ENCODE results near the gene LMNA.
"Not testable (repeated sequence)": the region's sequence is repeated elsewhere in the genome, so short reads cannot be mapped to it uniquely, and the experiment has no call there.

The LMNA gene

DNA sequence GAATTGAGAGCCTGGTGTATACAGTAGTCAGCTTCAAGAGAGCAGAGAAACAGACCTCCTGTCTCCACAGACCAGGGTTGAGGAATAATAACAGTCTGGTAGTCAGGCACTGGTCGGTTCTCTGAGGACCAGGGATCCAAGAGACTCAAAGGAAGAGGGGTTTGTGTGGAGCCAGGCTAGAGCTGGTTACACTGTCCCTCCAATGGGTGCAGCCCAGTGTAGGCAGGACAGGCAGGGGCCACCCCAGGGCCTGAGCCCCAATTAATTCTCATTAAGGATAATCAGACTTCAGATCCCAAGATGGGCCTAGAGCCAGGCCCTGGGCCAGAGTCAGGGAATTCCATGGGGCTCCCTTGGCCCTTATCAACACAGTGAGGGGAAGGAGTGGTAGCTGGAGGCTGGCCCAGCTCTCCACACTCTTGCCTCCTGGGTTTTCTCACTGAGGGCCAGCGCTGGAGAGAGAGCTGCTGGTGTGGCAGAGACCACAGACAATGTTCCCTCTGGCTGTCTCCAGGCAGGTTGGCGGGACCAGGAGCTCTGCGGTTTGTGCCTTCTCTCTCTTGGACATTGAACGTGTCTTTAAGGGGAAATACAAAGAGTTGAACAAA is 48.0 kb downstream of the LMNA start:
- DNase-seq (ENCODE audit: low spot score) = no peak

- DNase-seq (ENCODE audit: low spot score) = no peak
Measured at GRCh38 chr1:156163712-156164111, 49.2 kb downstream of the LMNA start.

- no peak for DNase-seq (ENCODE audit: low spot score)
Measured at GRCh38 chr1:156164125-156164831, 49.8 kb downstream of the LMNA start.

DNA sequence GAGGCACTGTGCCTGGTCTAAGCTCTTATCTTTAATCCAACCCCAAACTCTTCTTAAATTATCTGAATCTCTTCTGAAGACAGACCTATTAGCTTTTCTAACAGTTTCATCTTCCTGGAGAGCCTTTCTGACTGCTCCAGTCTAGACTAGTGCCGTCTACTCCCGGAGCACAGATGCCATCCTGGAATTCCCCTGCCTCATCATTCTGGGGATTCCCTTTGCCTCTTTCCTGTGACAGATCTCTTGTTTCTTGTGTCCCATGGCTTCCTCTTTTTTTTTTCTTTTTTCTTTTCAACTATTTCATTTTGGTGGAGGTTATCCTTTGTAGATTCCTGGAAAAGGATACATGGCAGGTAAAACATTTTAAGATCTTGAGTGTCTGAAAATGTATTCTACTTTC is 50.6 kb downstream of the LMNA start:
- no peak for DNase-seq (ENCODE audit: low spot score)

- peak; percentile 13 for DNase-seq (ENCODE audit: low spot score)
Measured at GRCh38 chr1:156167536-156167935, 53.0 kb downstream of the LMNA start.

DNA sequence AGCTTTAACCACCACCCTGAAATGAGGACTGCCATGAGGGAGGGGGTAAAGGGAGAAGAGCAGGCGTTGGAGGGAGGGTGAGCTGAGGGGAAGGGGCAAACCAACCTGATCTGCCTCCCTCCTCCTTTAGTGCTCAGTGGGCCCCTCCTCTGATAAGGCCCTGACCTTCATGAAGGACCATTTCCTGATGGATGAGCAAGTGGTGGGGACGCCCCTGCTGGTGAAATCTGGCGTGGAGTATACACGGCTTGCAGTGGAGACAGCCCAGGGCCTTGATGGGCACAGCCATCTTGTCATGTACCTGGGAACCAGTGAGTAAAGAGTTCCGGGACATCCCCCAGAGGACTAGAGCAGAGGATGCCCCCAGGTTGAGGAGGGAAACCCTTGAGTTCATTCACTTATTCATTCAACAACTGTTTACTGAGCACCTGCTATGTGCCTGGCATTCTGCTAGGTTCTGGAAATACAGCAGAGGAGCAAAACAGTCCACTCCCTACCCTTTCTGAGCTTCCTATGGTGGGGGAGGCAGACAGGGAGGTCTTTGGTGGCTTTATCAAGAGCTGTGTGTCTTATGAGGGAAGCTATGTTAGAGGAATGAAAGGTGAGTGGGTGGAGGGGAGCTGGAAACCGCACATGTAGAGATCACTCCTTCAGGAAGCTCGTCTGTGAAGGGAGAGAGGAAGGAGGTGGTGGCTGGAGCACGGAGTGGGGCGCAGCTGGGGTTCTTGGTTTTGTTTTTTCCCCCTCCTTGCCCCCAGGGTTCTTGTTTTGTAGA is 58.4 kb downstream of the LMNA start:
- DNase-seq (ENCODE audit: low spot score) = peak; percentile 3

DNA sequence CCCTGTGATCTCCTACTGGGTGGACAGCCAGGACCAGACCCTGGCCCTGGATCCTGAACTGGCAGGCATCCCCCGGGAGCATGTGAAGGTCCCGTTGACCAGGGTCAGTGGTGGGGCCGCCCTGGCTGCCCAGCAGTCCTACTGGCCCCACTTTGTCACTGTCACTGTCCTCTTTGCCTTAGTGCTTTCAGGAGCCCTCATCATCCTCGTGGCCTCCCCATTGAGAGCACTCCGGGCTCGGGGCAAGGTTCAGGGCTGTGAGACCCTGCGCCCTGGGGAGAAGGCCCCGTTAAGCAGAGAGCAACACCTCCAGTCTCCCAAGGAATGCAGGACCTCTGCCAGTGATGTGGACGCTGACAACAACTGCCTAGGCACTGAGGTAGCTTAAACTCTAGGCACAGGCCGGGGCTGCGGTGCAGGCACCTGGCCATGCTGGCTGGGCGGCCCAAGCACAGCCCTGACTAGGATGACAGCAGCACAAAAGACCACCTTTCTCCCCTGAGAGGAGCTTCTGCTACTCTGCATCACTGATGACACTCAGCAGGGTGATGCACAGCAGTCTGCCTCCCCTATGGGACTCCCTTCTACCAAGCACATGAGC is 62.2 kb downstream of the LMNA start:
- DNase-seq (ENCODE audit: low spot score) = no peak

DNA sequence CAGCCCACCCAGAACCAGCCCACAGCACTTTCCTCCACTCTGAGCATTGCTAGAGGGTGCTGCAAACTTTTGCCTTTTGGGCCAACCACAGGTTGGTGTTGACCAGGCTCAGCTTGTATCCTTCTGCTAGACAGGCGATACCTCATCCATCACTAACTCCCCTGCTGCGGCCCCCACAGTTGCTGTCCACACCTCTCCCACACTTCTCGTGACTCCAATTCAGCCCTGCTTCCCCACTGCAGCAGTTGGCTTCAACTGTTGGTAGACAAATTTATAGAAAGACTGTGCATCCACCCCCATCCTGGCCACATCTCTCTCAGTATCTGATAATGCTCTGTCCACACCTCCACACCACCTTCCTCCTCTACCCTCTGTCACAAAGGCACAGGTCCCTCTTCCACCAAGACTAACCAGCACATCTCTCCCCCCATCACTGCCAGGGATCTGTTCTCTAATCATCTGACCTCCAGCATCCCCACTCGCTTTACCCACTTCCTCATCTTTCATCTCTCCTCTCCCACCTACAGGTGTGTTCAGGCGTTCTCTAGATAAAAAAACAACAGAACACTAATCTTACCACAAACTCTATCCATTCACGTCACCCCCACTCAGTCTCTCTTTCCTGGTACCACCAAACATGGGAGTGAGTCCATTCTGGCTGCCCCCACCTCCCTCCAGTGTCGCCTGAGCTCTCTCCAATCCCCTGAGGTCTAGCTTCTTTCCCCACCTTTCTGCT is 63.6 kb downstream of the LMNA start:
- DNase-seq (ENCODE audit: low spot score) = no peak

GRCh38 chr1:156180471-156180870 is 66.0 kb downstream of the LMNA start:
- no peak for DNase-seq (ENCODE audit: low spot score)

DNA sequence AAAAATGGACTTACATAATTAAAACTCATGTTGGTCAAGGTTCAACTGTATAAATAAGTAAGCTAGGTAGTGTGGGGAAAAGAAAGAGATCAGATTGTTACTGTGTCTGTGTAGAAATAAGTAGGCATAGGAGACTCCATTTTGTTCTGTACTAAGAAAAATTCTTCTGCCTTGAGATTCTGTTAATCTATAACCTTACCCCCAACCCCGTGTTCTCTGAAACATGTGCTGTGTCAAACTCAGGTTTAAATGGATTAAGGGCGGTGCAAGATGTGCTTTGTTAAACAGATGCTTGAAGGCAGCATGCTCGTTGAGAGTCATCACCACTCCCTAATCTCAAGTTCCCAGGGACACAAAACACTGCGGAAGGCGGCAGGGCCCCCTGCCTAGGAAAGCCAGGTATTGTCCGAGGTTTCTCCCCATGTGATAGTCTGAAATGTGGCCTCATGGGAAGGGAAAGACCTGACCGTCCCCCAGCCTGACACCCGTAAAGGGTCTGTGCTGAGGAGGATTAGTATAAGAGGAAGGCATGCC is 66.9 kb downstream of the LMNA start:
- not testable (repeated sequence) for DNase-seq (ENCODE audit: low spot score)

GRCh38 chr1:156182010-156182779 is 67.7 kb downstream of the LMNA start:
- DNase-seq (ENCODE audit: low spot score) = not testable (repeated sequence)

DNA sequence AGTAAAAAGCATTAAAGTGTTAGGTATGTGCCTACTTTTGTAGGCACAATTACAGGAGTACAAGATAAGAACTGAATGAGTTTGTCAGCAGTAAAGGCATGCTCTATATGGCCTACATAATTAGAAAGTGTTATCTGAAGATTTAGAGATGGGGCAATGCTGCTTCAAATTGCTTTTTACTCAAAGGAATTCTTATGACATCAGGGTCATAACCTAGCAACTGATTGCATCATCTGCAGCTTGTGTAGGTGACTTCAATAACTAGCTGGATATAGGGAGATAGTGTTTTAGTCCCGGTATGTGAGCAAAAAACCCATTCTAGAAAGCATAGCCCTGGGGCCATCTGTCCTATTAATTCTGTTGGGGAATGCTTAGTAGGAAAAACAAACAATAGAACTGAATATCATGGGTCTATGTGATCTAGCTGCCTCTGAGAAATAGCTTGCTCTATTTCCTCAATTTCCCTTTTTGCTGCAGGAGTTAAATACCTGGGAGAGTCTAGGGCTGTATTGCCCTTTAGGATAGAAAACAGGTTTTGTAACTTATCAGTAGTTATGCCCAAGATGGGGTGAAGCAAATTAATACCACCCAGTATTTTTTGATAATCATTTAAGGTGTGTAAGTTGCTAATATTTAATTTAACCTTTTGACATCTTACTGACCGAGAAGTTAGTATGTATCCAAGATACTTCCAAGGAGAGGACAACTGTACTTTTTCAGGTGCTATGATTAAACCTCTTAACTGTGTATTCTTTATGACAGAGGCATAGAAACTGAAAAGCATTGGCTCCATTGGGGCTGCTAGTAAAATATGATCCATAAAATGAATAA is 72.1 kb downstream of the LMNA start:
- not testable (repeated sequence) for DNase-seq (ENCODE audit: low spot score)
